ENCODE measurements around the gene CAMK1D. TPM values are rescaled to one million over a fixed set of nuclear protein-coding genes. Genes with fewer than 3 reads are reported as not detected.
"Not testable (repeated sequence)": the region's sequence is repeated elsewhere in the genome, so short reads cannot be mapped to it uniquely, and the experiment has no call there.

CAMK1D gene
- total RNA-seq, 1 donor from 2014 or later, result 17.6 TPM

GRCh38 chr10:12801214-12802087 lies 452.1 kb downstream of the CAMK1D start:
- intact Hi-C loops (cut with micrococcal nuclease), result no loop called here

- intact Hi-C loops (cut with micrococcal nuclease), result no loop called here
Measured at GRCh38 chr10:12803776-12804175, 454.4 kb downstream of the CAMK1D start.

- intact Hi-C loops (cut with micrococcal nuclease), result no loop called here
Measured at GRCh38 chr10:12806228-12807095, 457.1 kb downstream of the CAMK1D start.

- intact Hi-C loops (cut with micrococcal nuclease), result no loop called here
Measured at GRCh38 chr10:12807096-12807755, 457.9 kb downstream of the CAMK1D start.

GRCh38 chr10:12808014-12808613 lies 458.8 kb downstream of the CAMK1D start:
- intact Hi-C loops (cut with micrococcal nuclease), result no loop called here

GRCh38 chr10:12810046-12810445 lies 460.7 kb downstream of the CAMK1D start:
- intact Hi-C loops (cut with micrococcal nuclease), result not testable (repeated sequence)

- intact Hi-C loops (cut with micrococcal nuclease), result no loop called here
Measured at GRCh38 chr10:12811826-12812225, 462.5 kb downstream of the CAMK1D start.

- intact Hi-C loops (cut with micrococcal nuclease), result no loop called here
Measured at GRCh38 chr10:12812571-12812970, 463.2 kb downstream of the CAMK1D start.

- intact Hi-C loops (cut with micrococcal nuclease), result no loop called here
Measured at GRCh38 chr10:12814166-12814565, 464.8 kb downstream of the CAMK1D start.

- intact Hi-C loops (cut with micrococcal nuclease), result no loop called here
Measured at GRCh38 chr10:12819071-12819470, 469.7 kb downstream of the CAMK1D start.

GRCh38 chr10:12819656-12820055 lies 470.3 kb downstream of the CAMK1D start:
- intact Hi-C loops (cut with micrococcal nuclease), result no loop called here

GRCh38 chr10:12822126-12822892 lies 473.0 kb downstream of the CAMK1D start:
- intact Hi-C loops (cut with micrococcal nuclease), result no loop called here

- intact Hi-C loops (cut with micrococcal nuclease), result no loop called here
Measured at GRCh38 chr10:12822893-12823170, 473.5 kb downstream of the CAMK1D start.

GRCh38 chr10:12823328-12823727 lies 474.0 kb downstream of the CAMK1D start:
- intact Hi-C loops (cut with micrococcal nuclease), result no loop called here

- intact Hi-C loops (cut with micrococcal nuclease), result no loop called here
Measured at GRCh38 chr10:12825260-12825849, 476.0 kb downstream of the CAMK1D start.

GRCh38 chr10:12826800-12827372 lies 477.5 kb downstream of the CAMK1D start:
- intact Hi-C loops (cut with micrococcal nuclease), result no loop called here

- intact Hi-C loops (cut with micrococcal nuclease), result no loop called here
Measured at GRCh38 chr10:12828736-12829135, 479.4 kb downstream of the CAMK1D start.

GRCh38 chr10:12829831-12830390 lies 480.6 kb downstream of the CAMK1D start:
- intact Hi-C loops (cut with micrococcal nuclease), result no loop called here

GRCh38 chr10:12832096-12832495 lies 482.7 kb downstream of the CAMK1D start:
- intact Hi-C loops (cut with micrococcal nuclease), result no loop called here

- intact Hi-C loops (cut with micrococcal nuclease), result no loop called here
Measured at GRCh38 chr10:12833451-12833850, 484.1 kb downstream of the CAMK1D start.

Data from T-helper 1 cell treated with Interleukin-12 subunit alpha and Interleukin-12 subunit beta and Interleukin-4 antibody, amounts not matched to agents 30 ng/mL and 1 ng/mL, for 36 hours (primary cell).